Smooth muscle cell (in vitro differentiated cells): ENCODE measurements around the gene AFF2. TPM values are rescaled to one million over a fixed set of nuclear protein-coding genes. Genes with fewer than 3 reads are reported as not detected.

Experiments used
- DNase-seq: peaks from one replicate; lab custom pipeline; 2025; ENCODE audit not compliant: unreplicated experiment; lab: John Stamatoyannopoulos, UW
- H2AFZ ChIP-seq: fragments of 200-600 bp; sonication (generic); 2 replicates; pipeline ENCODE4 v1.6.0; 2016; ENCODE audit warnings: antibody characterized with exemption, low read depth, mild to moderate bottlenecking
- H3F3A ChIP-seq: fragments of 200-600 bp; sonication (generic); 2 replicates; pipeline ENCODE4 v1.6.0; 2017; ENCODE audit warnings: antibody characterized with exemption, low read depth
- H3K27ac ChIP-seq: fragments of 200-600 bp; sonication (generic); 2 replicates; pipeline ENCODE4 v1.5.1; 2016; ENCODE audit warnings: low read depth, mild to moderate bottlenecking
- H3K27me3 ChIP-seq: fragments of 200-600 bp; sonication (generic); 2 replicates; pipeline ENCODE4 v1.6.1; 2016; ENCODE audit warnings: low read depth, mild to moderate bottlenecking
- H3K36me3 ChIP-seq: fragments of 200-600 bp; sonication (generic); 2 replicates; pipeline ENCODE4 v1.5.1; 2016; ENCODE audit warnings: low read depth
- H3K4me1 ChIP-seq: fragments of 200-600 bp; sonication (generic); 2 replicates; pipeline ENCODE4 v1.5.1; 2016; ENCODE audit warnings: low read depth
- H3K4me2 ChIP-seq: fragments of 200-600 bp; sonication (generic); 2 replicates; pipeline ENCODE4 v1.6.0; 2016; ENCODE audit warnings: mild to moderate bottlenecking
- H3K4me3 ChIP-seq: fragments of 200-600 bp; sonication (generic); 2 replicates; pipeline ENCODE4 v1.5.1; 2016; ENCODE audit warnings: mild to moderate bottlenecking
- H3K79me2 ChIP-seq: fragments of 200-600 bp; sonication (generic); 2 replicates; pipeline ENCODE4 v1.6.0; 2016; ENCODE audit warnings: low read depth, mild to moderate bottlenecking
- H3K9ac ChIP-seq: fragments of 200-600 bp; sonication (generic); 2 replicates; pipeline ENCODE4 v1.6.0; 2016; ENCODE audit warnings: low read depth
- H3K9me3 ChIP-seq: fragments of 200-600 bp; sonication (generic); replicated peaks from 2 replicates; pipeline ENCODE4 v1.5.1; 2016; ENCODE audit warnings: low read depth
- H4K20me1 ChIP-seq: fragments of 200-600 bp; sonication (generic); 2 replicates; pipeline ENCODE4 v1.6.0; 2016; ENCODE audit warnings: low read depth
- CTCF ChIP-seq: fragments of 200-600 bp; sonication (generic); IDR thresholded peaks from 2 replicates; pipeline ENCODE4 v1.5.1; 2017; ENCODE audit warnings: borderline replicate concordance, mild to moderate bottlenecking, antibody characterized with exemption; ENCODE audit not compliant: insufficient read depth, poor library complexity, severe bottlenecking
- WGBS: methylation state at CpG from one replicate; pipeline ENCODE4 v1.1.7; 2016; ENCODE audit warnings: low lambda C conversion rate; 5-methylcytosine and 5-hydroxymethylcytosine counted together
- polyA plus RNA-seq: library from polyadenylated mRNA; unstranded; fragments of >200 nt; fragmentation: Nextera tagmentation; extraction: Ambion mirVana; gene quantifications from 2 replicates; pipeline ENCODE4 v1.2.1, GENCODE V29; 2016
- total RNA-seq: library from RNA; depleted of rRNA; stranded (reverse); fragments of >200 nt; gene quantifications from 2 replicates; pipeline ENCODE4 v1.2.3, GENCODE V29; 2014

AFF2 gene
- total and polyA plus RNA-seq, 2 experiments from 2014 or later: 0.57 to 3.6 TPM

- no peaks in the 10 kb centered on the region for H3K36me3 ChIP-seq
- DNase-seq: no peak
- H3K4me1 ChIP-seq: no peaks in the 10 kb centered on the region
- H3K4me2 ChIP-seq: no peak overlapping the region
- no peaks in the 10 kb centered on the region for H3F3A ChIP-seq
- no peak overlapping the region for H3K9ac ChIP-seq
- no peak for TF ChIP-seq CTCF
- H3K27ac ChIP-seq: no peak overlapping the region
- no peak overlapping the region for H2AFZ ChIP-seq
- no peaks in the 10 kb centered on the region for H3K9me3 ChIP-seq
- no peaks in the 10 kb centered on the region for H3K27me3 ChIP-seq
- H3K79me2 ChIP-seq: no peaks in the 10 kb centered on the region
- H4K20me1 ChIP-seq: no peaks in the 10 kb centered on the region
- H3K4me3 ChIP-seq: no peak overlapping the region
These were observed 293.9 kb downstream of the AFF2 start for GRCh38 chrX:148794350-148794749.

GRCh38 chrX:148804579-148805355 lies 304.4 kb downstream of the AFF2 start:
- whole genome bisulfite sequencing: 70% methylated on average over 8 of the region's 8 CpGs
- no peak for DNase-seq
- H3K9me3 ChIP-seq: no peaks in the 10 kb centered on the region
- H3K4me3 ChIP-seq: no peak overlapping the region
- no peaks in the 10 kb centered on the region for H4K20me1 ChIP-seq
- H3K79me2 ChIP-seq: no peaks in the 10 kb centered on the region
- no peaks in the 10 kb centered on the region for H3F3A ChIP-seq
- H3K36me3 ChIP-seq: no peaks in the 10 kb centered on the region
- no peak overlapping the region for H2AFZ ChIP-seq
- TF ChIP-seq CTCF: no peak
- H3K9ac ChIP-seq: no peak overlapping the region
- H3K27me3 ChIP-seq: no peaks in the 10 kb centered on the region
- no peak overlapping the region for H3K4me2 ChIP-seq
- no peak overlapping the region for H3K27ac ChIP-seq
- H3K4me1 ChIP-seq: peaks cover 9% of the 10 kb centered on the region

- Histone ChIP-seq H3K27ac (no peak overlapping the region), H3K4me3 (no peak overlapping the region), H3F3A (no peaks in the 10 kb centered on the region), H4K20me1 (no peaks in the 10 kb centered on the region), H2AFZ (no peak overlapping the region), H3K27me3 (no peaks in the 10 kb centered on the region), H3K4me2 (no peak overlapping the region), H3K36me3 (no peaks in the 10 kb centered on the region), H3K4me1 (peaks cover 9% of the 10 kb centered on the region), H3K9me3 (no peaks in the 10 kb centered on the region), H3K79me2 (no peaks in the 10 kb centered on the region), H3K9ac (no peak overlapping the region)
- no peak for TF ChIP-seq CTCF
- WGBS: 84% methylated on average over 17 of the region's 17 CpGs
- no peak for DNase-seq
These were observed 305.9 kb downstream of the AFF2 start for GRCh38 chrX:148806145-148806870.
